H1 (cell line): Measurements from ENCODE around the gene TCHH. TPM values are rescaled to one million over a fixed set of nuclear protein-coding genes. Genes with fewer than 3 reads are reported as not detected.

ENCODE experiments used
- CTCF ChIA-PET: fragments of 300-600 bp; sonication (Branson Sonifier 250); formaldehyde crosslinking; loops from one replicate; lab custom pipeline; 2021; ENCODE audit not compliant: partially characterized antibody; lab: Charles Lee
- POLR2A ChIA-PET: fragments of 300-600 bp; sonication (Branson Sonifier 250); formaldehyde crosslinking; loops from one replicate; lab custom pipeline; 2021; ENCODE audit warnings: inconsistent platforms; ENCODE audit not compliant: partially characterized antibody; lab: Charles Lee
- DNase-seq, 2 experiments: peaks; one replicate each; pipeline versions ENCODE4 v3.0.0 to v3.0.0-alpha.2; 2010 to 2022; ENCODE audit warnings: low spot score in 2 of 2, low read depth in 1 of 2, mixed read lengths in 1 of 2
- FAIRE-seq: peaks from 2 replicates; lab custom pipeline; 2011; peaks lifted over from hg19 to GRCh38; lab: Jason Lieb, UNC
- H2AFZ ChIP-seq: 2 replicates; pipeline ENCODE4 v1.8.1; 2012; ENCODE audit warnings: low read length, inconsistent platforms
- H2AK5ac ChIP-seq: 2 replicates; pipeline ENCODE4 v1.6.1; 2013; ENCODE audit warnings: low read depth, low read length
- H2BK120ac ChIP-seq: replicated peaks from 2 replicates; pipeline ENCODE3; 2013; ENCODE audit warnings: low read depth, low read length, inconsistent platforms
- H2BK12ac ChIP-seq: 2 replicates; pipeline ENCODE4 v1.6.1; 2013; ENCODE audit warnings: low read depth, low read length
- H2BK15ac ChIP-seq: 2 replicates; pipeline ENCODE4 v1.6.1; 2013; ENCODE audit warnings: low read length
- H2BK20ac ChIP-seq: 2 replicates; pipeline ENCODE4 v1.6.1; 2013; ENCODE audit warnings: low read length
- H2BK5ac ChIP-seq: 2 replicates; pipeline ENCODE4 v1.6.1; 2013; ENCODE audit warnings: low read depth, low read length
- H3K14ac ChIP-seq: 2 replicates; pipeline ENCODE4 v1.6.1; 2013; ENCODE audit warnings: inconsistent platforms; ENCODE audit not compliant: insufficient read length
- H3K18ac ChIP-seq: 2 replicates; pipeline ENCODE4 v1.6.1; 2013; ENCODE audit warnings: low read length; ENCODE audit errors: extremely low read depth
- H3K23ac ChIP-seq: 2 replicates; pipeline ENCODE4 v1.6.1; 2013; ENCODE audit warnings: inconsistent platforms; ENCODE audit not compliant: insufficient read length
- H3K23me2 ChIP-seq: 2 replicates; pipeline ENCODE4 v1.6.1; 2013; ENCODE audit warnings: low read depth, low read length
- H3K27ac ChIP-seq: 2 replicates; pipeline ENCODE4 v1.6.1; 2011; ENCODE audit warnings: low read depth, low read length, inconsistent platforms
- H3K27me3 ChIP-seq, 4 experiments: replicated peaks in 1 of 4; 1 replicate in 1 of 4; 2 replicates in 3 of 4; pipeline versions ENCODE4 v1.6.1 to v1.8.1; 2011 to 2013; ENCODE audit warnings: low read length in 3 of 4, mild to moderate bottlenecking in 3 of 4, inconsistent platforms in 2 of 4, mixed read lengths in 2 of 4, moderate library complexity in 1 of 4; ENCODE audit not compliant: control insufficient read depth in 3 of 4, insufficient read depth in 3 of 4; ENCODE audit errors: extremely low read depth in 1 of 4
- H3K36me3 ChIP-seq, 4 experiments: 2 replicates each; pipeline versions ENCODE4 v1.6.1 to v1.8.1; 2011 to 2013; ENCODE audit warnings: mild to moderate bottlenecking in 4 of 4, low read length in 3 of 4, moderate library complexity in 2 of 4, control low read depth in 1 of 4, inconsistent platforms in 1 of 4; ENCODE audit not compliant: insufficient read depth in 4 of 4, control insufficient read depth in 2 of 4
- H3K4ac ChIP-seq: replicated peaks from 2 replicates; pipeline ENCODE3; 2013; ENCODE audit warnings: low read length, low read depth, mixed read lengths, inconsistent platforms; ENCODE audit not compliant: insufficient read length
- H3K4me1 ChIP-seq, 4 experiments: replicated peaks in 1 of 4; 1 replicate in 1 of 4; 2 replicates in 3 of 4; pipeline versions ENCODE4 v1.6.1 to v1.8.1; 2011 to 2013; ENCODE audit warnings: low read length in 3 of 4, inconsistent platforms in 2 of 4, mixed read lengths in 1 of 4; ENCODE audit not compliant: insufficient read depth in 4 of 4, control insufficient read depth in 3 of 4
- H3K4me2 ChIP-seq, 2 experiments: 2 replicates each; pipeline versions ENCODE4 v1.6.1 to v1.8.1; 2011 to 2013; ENCODE audit warnings: low read depth in 2 of 2, low read length in 2 of 2, control low read depth in 1 of 2, inconsistent platforms in 1 of 2, mild to moderate bottlenecking in 1 of 2; ENCODE audit not compliant: insufficient read depth in 1 of 2
- H3K4me3 ChIP-seq, 4 experiments: fragments of 200-600, 300-600 bp in 1 of 4; sonication (generic), shearing (Covaris generic), sonication (Bioruptor Twin) in 1 of 4; 2 replicates each; pipeline versions ENCODE4 v1.5.1 to v1.8.1; 2011 to 2016; ENCODE audit warnings: low read length in 4 of 4, low read depth in 3 of 4, control low read depth in 2 of 4, inconsistent platforms in 2 of 4, mild to moderate bottlenecking in 2 of 4, mixed read lengths in 1 of 4, moderate library complexity in 1 of 4; ENCODE audit not compliant: insufficient read depth in 2 of 4; ENCODE audit errors: extremely low read depth in 1 of 4
- H3K56ac ChIP-seq: replicated peaks from 2 replicates; pipeline ENCODE3; 2013; ENCODE audit warnings: low read depth, mild to moderate bottlenecking, mixed read lengths, low read length, inconsistent platforms; ENCODE audit not compliant: insufficient read length
- H3K79me1 ChIP-seq: 2 replicates; pipeline ENCODE4 v1.6.1; 2013; ENCODE audit warnings: low read depth, low read length, control low read depth
- H3K79me2 ChIP-seq, 2 experiments: 2 replicates each; pipeline versions ENCODE4 v1.6.1 to v1.8.1; 2012 to 2013; ENCODE audit warnings: low read length in 2 of 2, mild to moderate bottlenecking in 2 of 2, inconsistent platforms in 1 of 2; ENCODE audit not compliant: insufficient read depth in 2 of 2, control insufficient read depth in 1 of 2
- H3K9ac ChIP-seq, 4 experiments: replicated peaks in 1 of 4; 1 replicate in 1 of 4; 2 replicates in 3 of 4; pipeline versions ENCODE4 v1.6.1 to v1.8.1; 2011 to 2013; ENCODE audit warnings: low read depth in 3 of 4, low read length in 3 of 4, control low read depth in 2 of 4, mild to moderate bottlenecking in 2 of 4, moderate library complexity in 2 of 4, inconsistent platforms in 1 of 4; ENCODE audit errors: extremely low read depth in 1 of 4
- H3K9me3 ChIP-seq, 2 experiments: 2 replicates each; pipeline versions ENCODE4 v1.6.1 to v1.8.1; 2012 to 2013; ENCODE audit warnings: mild to moderate bottlenecking in 2 of 2, moderate library complexity in 2 of 2, control low read depth in 1 of 2, inconsistent platforms in 1 of 2, low read depth in 1 of 2, low read length in 1 of 2, mixed read lengths in 1 of 2; ENCODE audit not compliant: insufficient read depth in 2 of 2
- H4K20me1 ChIP-seq, 2 experiments: replicated peaks in 1 of 2; 2 replicates each; pipeline versions ENCODE3 to v1.8.1; 2011 to 2013; ENCODE audit warnings: inconsistent platforms in 2 of 2, low read length in 2 of 2, mild to moderate bottlenecking in 1 of 2; ENCODE audit not compliant: insufficient read depth in 2 of 2, control insufficient read depth in 1 of 2
- H4K5ac ChIP-seq: 2 replicates; pipeline ENCODE4 v1.6.1; 2013; ENCODE audit warnings: low read length, low read depth, mixed read lengths, inconsistent platforms; ENCODE audit not compliant: insufficient read length
- H4K8ac ChIP-seq: 2 replicates; pipeline ENCODE4 v1.8.0; 2013; ENCODE audit warnings: mild to moderate bottlenecking, moderate library complexity, low read length, inconsistent platforms; ENCODE audit not compliant: insufficient read depth; ENCODE audit errors: extremely low read depth
- H4K91ac ChIP-seq: replicated peaks from 2 replicates; pipeline ENCODE3; 2013; ENCODE audit warnings: low read length, mixed read lengths, inconsistent platforms; ENCODE audit not compliant: insufficient read length
- BACH1 ChIP-seq: IDR thresholded peaks from 2 replicates; pipeline ENCODE4 v1.6.1; 2012; ENCODE audit warnings: low read length, improper control_type of control experiment
- BCL11A ChIP-seq, 2 experiments: IDR thresholded peaks; one replicate each; pipeline ENCODE4 v1.6.1; 2011; ENCODE audit warnings: low read depth in 2 of 2, low read length in 2 of 2, mild to moderate bottlenecking in 2 of 2
- KDM5A ChIP-seq: fragments of 200-600 bp; IDR thresholded peaks from 2 replicates; pipeline ENCODE4 v1.7.1; 2012; ENCODE audit warnings: mild to moderate bottlenecking, low read length, inconsistent platforms, mixed read lengths
- SAP30 ChIP-seq: fragments of 300-600 bp; sonication (generic); IDR thresholded peaks from 2 replicates; pipeline ENCODE4 v1.7.1; 2012; ENCODE audit warnings: low read length, moderate library complexity, mild to moderate bottlenecking, inconsistent platforms; ENCODE audit not compliant: insufficient read depth, insufficient replicate concordance
- SRF ChIP-seq: IDR thresholded peaks from 2 replicates; pipeline ENCODE4 v1.6.1; 2011; ENCODE audit warnings: mild to moderate bottlenecking, low read depth, low read length, moderate library complexity
- ZNF274 ChIP-seq: IDR thresholded peaks from 2 replicates; pipeline ENCODE4 v1.7.0; 2012; ENCODE audit warnings: low read length, borderline replicate concordance; ENCODE audit errors: extremely low read depth
- polyA plus RNA-seq, 7 experiments: library from polyadenylated mRNA; depleted of rRNA in 3 of 7; stranded (reverse) in 5 of 7; unstranded in 2 of 7; fragments of >200 nt in 5 of 7; fragments of 200-250 nt in 2 of 7; gene quantifications; 1 replicate in 5 of 7; 2 replicates in 1 of 7; 4 replicates in 1 of 7; pipeline versions ENCODE4 v1.2.1 to v1.2.3, GENCODE V29; 2011 to 2013; ENCODE audit warnings: missing spikeins in 2 of 7, mixed read lengths in 2 of 7
- small RNA-seq: library from polyadenylated mRNA; stranded (forward); fragments of <200 nt; extraction: miRNeasy Mini kit (QIAGEN cat#:217004); gene quantifications from one replicate; pipeline ENCODE3, GENCODE V24; 2013; ENCODE audit not compliant: insufficient read depth
- total RNA-seq: library from RNA; stranded (reverse); fragmentation: NEBNext Ultra II Directional; extraction: Animal tissue kit (Norgen Biotek cat#: 25700); gene quantifications from 2 replicates; pipeline ENCODE4 v1.2.1, GENCODE V29; 2021

The TCHH gene
- total and polyA plus RNA-seq, 2 of the 8 experiments (the other 6 are each of a cell fraction or from before 2014, with no cell fraction given) = 0.02 to 0.07 TPM

GRCh38 chr1:152061952-152062351 lies 53.3 kb downstream of the TCHH start:
- H4K20me1 ChIP-seq = no peaks in the 10 kb centered on the region
- POLR2A ChIA-PET = no interaction called here
- no peaks in the 10 kb centered on the region for H3K27me3 ChIP-seq
- no peak overlapping the region for H3K4me2 ChIP-seq
- no peak overlapping the region for H2BK15ac ChIP-seq
- H3K4me1 ChIP-seq = no peaks in the 10 kb centered on the region
- no peak overlapping the region for H3K56ac ChIP-seq
- H3K4ac ChIP-seq = no peak overlapping the region
- H3K14ac ChIP-seq = no peak overlapping the region
- no peaks in the 10 kb centered on the region for H3K79me1 ChIP-seq
- TF ChIP-seq KDM5A (no peak), BCL11A (IDR thresholded peaks at IDR 0.05; ENCODE audit: low read depth in 2 of 2, low read length in 2 of 2) (no peak), BACH1 (no peak), SRF (no peak), SAP30 (no peak), ZNF274 (no peak)
- TF ChIP-seq, all 59 proteins: peak for 0
- H2BK20ac ChIP-seq = no peak overlapping the region
- H2AK5ac ChIP-seq = no peak overlapping the region
- DNase-seq = no peak
- H2BK5ac ChIP-seq = no peak overlapping the region
- no peaks in the 10 kb centered on the region for H3K36me3 ChIP-seq
- no peak overlapping the region for H3K4me3 ChIP-seq
- H3K18ac ChIP-seq = no peak overlapping the region
- no peak overlapping the region for H4K8ac ChIP-seq
- no peak overlapping the region for H2AFZ ChIP-seq
- H3K79me2 ChIP-seq = no peaks in the 10 kb centered on the region
- CTCF ChIA-PET = no interaction called here
- no peak overlapping the region for H4K5ac ChIP-seq
- H2BK12ac ChIP-seq = no peak overlapping the region
- H2BK120ac ChIP-seq = no peak overlapping the region
- FAIRE-seq = no peak
- H3K9ac ChIP-seq = no peak overlapping the region
- H3K23me2 ChIP-seq = no peaks in the 10 kb centered on the region
- H3K23ac ChIP-seq = no peak overlapping the region
- no peak overlapping the region for H4K91ac ChIP-seq
- peaks cover 39 to 42% of the 10 kb centered on the region in 2 experiments; a peak in 3 of 4 replicates for H3K9me3 ChIP-seq
- no peak overlapping the region for H3K27ac ChIP-seq

Small RNA genes lying within 50 kb of the gene (small RNA-seq; reads per million reads assigned to genes)
- not detected for gene SPTLC1P4

Other genes starting within 250 kb of the TCHH start
- gene THEM4, start 205.9 kb downstream of the TCHH start, total RNA-seq = 8.6 and 11.2 TPM in 2 replicates
- 5.6 and 9.9 TPM in 2 replicates for gene THEM4, start 205.9 kb downstream of the TCHH start, polyA plus RNA-seq (2011; rRNA removed)
- gene S100A10, start 121.6 kb downstream of the TCHH start, total RNA-seq = 231 and 233 TPM in 2 replicates
- 13.7 and 23.9 TPM in 2 replicates for gene S100A10, start 121.6 kb downstream of the TCHH start, polyA plus RNA-seq (2011; rRNA removed)
- gene S100A11, start 78.4 kb downstream of the TCHH start, total RNA-seq = 120 and 124 TPM in 2 replicates
- gene S100A11, start 78.4 kb downstream of the TCHH start, polyA plus RNA-seq (2011; rRNA removed) = 249 and 343 TPM in 2 replicates
- gene TCHHL1, start 26.4 kb downstream of the TCHH start, total RNA-seq = not detected in 2 replicates
- gene TCHHL1, start 26.4 kb downstream of the TCHH start, polyA plus RNA-seq (2011; rRNA removed) = not detected in 2 replicates
- gene RPTN, start 43.8 kb upstream of the TCHH start, total RNA-seq = not detected in 2 replicates
- gene RPTN, start 43.8 kb upstream of the TCHH start, polyA plus RNA-seq (2011; rRNA removed) = not detected in 2 replicates
- gene HRNR, start 108.7 kb upstream of the TCHH start, total RNA-seq = not detected in 2 replicates
- gene HRNR, start 108.7 kb upstream of the TCHH start, polyA plus RNA-seq (2011; rRNA removed) = not detected in 2 replicates
- not detected in 2 replicates for gene FLG, start 209.8 kb upstream of the TCHH start, total RNA-seq
- not detected in 2 replicates for gene FLG, start 209.8 kb upstream of the TCHH start, polyA plus RNA-seq (2011; rRNA removed)
- not detected in 2 replicates for gene FLG2, start 244.6 kb upstream of the TCHH start, total RNA-seq
- gene FLG2, start 244.6 kb upstream of the TCHH start, polyA plus RNA-seq (2011; rRNA removed) = not detected in 2 replicates